GM19324 (cell line): ENCODE results near the gene ZC4H2.
A peak's percentile ranks its signal among the peaks of the same experiment; 100 is the strongest.
"Not testable (repeated sequence)": the region's sequence is repeated elsewhere in the genome, so short reads cannot be mapped to it uniquely, and the experiment has no call there.

Source experiments
- ATAC-seq: cut with Tn5 transposase; IDR thresholded peaks from one replicate; pipeline ENCODE4 v1.9.1; 2021; ENCODE audit warnings: mild to moderate bottlenecking, moderate library complexity; ENCODE audit not compliant: unreplicated experiment, low FRiP score

The ZC4H2 gene, protein sequence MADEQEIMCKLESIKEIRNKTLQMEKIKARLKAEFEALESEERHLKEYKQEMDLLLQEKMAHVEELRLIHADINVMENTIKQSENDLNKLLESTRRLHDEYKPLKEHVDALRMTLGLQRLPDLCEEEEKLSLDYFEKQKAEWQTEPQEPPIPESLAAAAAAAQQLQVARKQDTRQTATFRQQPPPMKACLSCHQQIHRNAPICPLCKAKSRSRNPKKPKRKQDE

GRCh38 chrX:64975989-64976672, at the start of gene ZC4H2:
ZC4H2 (minus strand) TSS chrX:64976450; CDS start chrX:64976377, 73 bp downstream.
- peak; percentile 98 for ATAC-seq

DNA sequence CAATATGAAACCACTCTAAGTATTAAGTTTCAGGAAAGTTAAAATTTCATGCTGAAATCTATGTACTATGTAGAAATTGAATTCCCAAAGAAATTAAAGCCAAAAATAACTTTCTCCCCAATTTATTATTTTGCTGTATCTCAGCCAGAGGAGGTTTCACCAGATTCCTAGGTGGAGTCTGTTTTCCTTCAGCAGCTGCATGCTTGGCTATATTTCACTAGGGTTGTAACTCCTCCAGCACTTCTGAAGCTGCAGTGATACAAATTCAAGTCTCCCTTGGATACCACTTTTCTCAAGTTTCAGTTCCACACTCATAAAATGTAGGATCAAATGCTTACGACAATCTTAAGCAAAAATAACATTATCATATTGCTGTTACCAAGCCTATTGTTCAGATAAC, 41.2 kb upstream of the ZC4H2 start:
- ATAC-seq = no peak

GRCh38 chrX:65014230-65014629, 38.0 kb upstream of the ZC4H2 start:
- no peak for ATAC-seq

GRCh38 chrX:65009459-65009858, 33.2 kb upstream of the ZC4H2 start:
- no peak for ATAC-seq

DNA sequence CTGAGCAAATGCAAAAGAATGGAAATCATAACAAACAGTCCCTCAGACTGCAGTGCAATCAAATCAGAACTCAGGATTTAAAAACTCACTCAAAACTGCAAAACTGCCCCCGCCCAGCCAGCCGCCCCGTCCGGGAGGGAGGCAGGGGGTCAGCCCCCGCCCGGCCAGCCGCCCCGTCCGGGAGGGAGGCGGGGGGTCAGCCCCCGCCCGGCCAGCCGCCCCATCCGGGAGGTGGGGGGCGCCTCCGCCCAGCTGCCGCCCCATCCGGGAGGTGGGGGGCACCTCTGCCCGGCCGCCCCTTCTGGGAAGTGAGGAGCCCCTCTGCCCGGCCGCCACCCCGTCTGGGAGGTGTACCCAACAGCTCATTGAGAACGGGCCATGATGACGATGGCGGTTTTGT, 26.0 kb upstream of the ZC4H2 start:
- ATAC-seq = not testable (repeated sequence)

DNA sequence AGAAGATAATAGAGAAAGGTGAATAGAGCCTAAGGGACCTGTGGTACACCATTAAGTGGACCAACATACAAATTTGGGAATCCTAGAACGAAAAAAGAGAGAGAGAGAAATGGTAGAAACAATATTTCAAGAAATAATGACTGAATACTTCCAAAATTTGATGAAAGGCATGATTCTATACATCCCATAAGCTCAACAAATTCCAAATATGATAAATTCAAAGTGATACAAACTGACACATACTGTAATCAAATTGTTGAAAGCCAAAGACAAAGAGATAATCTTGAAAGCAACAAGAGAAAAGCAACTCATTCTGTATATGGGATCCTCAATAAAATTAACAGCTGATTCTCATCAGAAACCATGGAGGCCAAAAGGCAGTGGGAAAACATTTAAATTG, 20.6 kb upstream of the ZC4H2 start:
- no peak for ATAC-seq

DNA sequence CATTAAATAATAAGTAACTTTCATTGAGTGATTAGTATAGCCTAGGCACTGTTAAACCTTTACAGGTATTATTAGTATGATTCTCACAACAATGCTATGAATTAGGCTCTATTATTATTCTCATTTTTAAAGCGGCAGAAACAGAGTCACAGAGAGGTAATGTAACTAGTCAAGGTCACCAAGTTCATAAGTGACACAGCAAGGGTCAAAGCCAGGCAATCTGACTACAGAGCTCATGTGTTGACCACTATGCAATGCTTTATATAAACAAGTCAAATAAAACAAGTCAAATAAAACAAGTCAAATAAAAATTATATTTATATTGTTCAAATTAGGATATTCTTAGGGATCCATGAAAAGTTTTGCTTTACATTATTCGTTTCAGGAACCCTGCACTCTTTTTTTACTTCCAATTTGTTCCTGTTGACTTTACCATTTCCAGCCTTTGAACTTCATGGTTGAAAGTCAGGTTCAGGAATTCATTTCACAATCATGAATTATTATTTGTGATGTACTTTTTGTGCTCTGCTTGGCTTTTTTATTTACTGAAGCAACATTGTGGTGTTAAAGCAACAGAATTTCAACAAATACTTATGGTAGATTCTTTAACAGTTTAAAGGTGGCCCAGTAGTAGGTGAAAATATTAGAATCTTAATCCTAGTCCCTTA, 18.0 kb upstream of the ZC4H2 start:
- no peak for ATAC-seq

DNA sequence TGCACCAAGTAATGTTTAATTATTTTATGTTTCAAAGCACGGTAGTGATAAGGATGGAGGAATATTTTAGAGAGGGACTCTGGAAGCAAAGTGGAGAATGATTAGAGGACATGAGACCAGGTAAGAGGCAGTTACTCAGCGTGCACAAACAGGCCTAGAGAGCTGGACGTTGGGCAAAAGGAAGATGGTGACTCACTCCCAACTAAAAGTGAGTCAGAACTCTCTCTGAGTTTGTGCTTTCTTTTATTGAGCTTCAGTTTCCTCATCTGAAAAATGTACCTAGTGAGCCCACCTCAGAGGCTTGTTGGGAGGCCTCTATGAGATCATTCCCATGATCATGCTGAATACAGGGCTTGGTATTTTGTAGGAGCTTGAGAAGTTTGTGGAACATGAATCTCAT, 1.6 kb upstream of the ZC4H2 start:
- no peak for ATAC-seq

GRCh38 chrX:64977051-64977450, 801 bp upstream of the ZC4H2 start:
- ATAC-seq = no peak

- ATAC-seq = peak; percentile 26
Observed at GRCh38 chrX:64976673-64977040, 407 bp upstream of the ZC4H2 start.

DNA sequence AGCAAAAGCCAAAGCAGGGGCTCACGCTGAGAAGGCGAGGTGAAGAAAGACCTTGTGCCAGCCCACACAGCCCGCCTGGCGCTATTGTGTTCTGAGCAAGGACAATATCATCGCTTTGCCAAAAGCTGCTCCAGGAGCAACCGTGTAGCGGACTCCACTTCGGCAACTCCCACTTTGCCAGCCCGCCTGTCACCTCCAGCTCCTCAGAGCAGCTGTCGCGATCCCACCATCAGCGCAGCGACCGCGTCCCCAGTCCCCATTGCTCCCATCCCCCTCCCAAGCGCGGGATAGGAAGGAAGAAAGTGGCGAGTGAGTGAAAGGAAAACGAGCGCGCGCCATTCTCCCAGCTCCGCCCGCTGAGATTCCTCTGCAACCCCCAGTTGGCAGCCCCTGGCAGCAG, 759 bp downstream of the ZC4H2 start:
- no peak for ATAC-seq

DNA sequence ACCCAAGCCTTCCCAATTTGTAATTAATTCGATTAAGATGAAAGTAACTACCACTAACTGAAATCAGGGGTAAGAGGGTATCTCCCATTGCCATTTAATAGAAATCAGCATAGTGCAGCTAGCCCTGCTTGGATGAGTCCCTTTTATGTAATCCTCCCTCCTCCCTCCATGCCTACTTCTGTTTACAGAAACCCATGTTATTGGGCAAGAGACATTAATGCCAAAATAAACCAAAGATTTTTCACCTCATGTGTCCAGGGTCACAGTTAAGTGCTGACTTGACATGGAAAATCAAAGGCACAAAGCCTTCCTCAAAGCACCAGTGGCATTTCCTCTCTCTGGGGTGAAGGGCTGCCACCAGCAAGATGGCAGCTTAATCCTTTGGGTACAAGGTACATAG, 50.8 kb downstream of the ZC4H2 start:
- no peak for ATAC-seq

DNA sequence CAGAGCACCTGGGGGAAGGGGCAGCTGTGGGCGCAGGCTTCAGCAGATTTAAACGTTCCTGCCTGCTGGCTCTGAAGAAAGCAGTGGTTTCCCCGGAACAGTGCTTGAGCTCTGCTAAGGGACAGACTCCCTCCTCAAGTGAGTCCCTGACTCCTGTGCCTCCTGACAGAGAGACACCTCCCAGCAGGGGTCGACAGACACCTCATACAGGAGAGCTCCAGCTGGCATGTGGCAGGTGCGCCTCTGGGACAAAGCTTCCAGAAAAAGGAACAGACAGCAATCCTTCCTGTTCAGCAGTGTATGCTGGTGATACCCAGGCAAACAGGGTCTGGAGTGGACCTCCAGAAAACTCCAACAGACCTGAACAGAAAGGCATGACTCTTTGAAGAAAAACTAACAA, 68.1 kb downstream of the ZC4H2 start:
- ATAC-seq = no peak

GRCh38 chrX:64894454-64895038, 81.7 kb downstream of the ZC4H2 start:
- ATAC-seq = no peak

GRCh38 chrX:64885850-64886249, 90.4 kb downstream of the ZC4H2 start:
- ATAC-seq = no peak

DNA sequence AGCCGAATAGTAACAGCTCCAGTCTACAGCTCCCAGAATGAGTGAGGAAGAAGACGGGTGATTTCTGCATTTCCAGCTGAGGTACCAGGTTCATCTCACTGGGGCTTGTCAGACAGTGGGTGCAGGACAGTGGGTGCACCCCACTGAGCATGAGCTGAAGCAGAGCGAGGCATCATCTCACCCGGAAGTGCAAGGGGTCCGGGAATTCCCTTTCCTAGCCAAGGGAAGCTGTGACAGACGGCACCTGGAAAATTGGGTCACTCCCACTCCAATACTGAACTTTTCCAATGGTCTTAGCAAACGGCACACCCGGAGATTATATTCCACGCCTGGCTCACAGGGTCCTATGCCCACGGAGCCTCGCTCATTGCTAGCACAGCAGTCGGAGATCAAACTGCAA, 97.5 kb downstream of the ZC4H2 start:
- not testable (repeated sequence) for ATAC-seq

GRCh38 chrX:64867217-64867616, 109.0 kb downstream of the ZC4H2 start:
- ATAC-seq = no peak
